Brain microvascular endothelial cell (primary cell): Measurements from ENCODE around the gene PSMF1.

Source experiments
- DNase-seq: peaks from one replicate; pipeline ENCODE4 v3.0.0-alpha.2; 2020
- H3K27ac ChIP-seq: fragments of 250-450 bp; sonication (Bioruptor Pico); 2 replicates; pipeline ENCODE4 v1.5.1; 2020; ENCODE audit warnings: mild to moderate bottlenecking, moderate library complexity
- H3K27me3 ChIP-seq: fragments of 250-450 bp; sonication (Bioruptor Pico); replicated peaks from 2 replicates; pipeline ENCODE4 v1.5.1; 2020; ENCODE audit warnings: mild to moderate bottlenecking
- H3K36me3 ChIP-seq: fragments of 250-450 bp; sonication (Bioruptor Pico); replicated peaks from 2 replicates; pipeline ENCODE4 v1.5.1; 2020; ENCODE audit warnings: mild to moderate bottlenecking
- H3K4me3 ChIP-seq: 2 replicates; pipeline ENCODE4 v1.5.1; 2011; ENCODE audit warnings: low read depth, mild to moderate bottlenecking, control low read depth, low read length, moderate library complexity
- in situ Hi-C: cut with HindIII; loops from 2 replicates; pipeline ENCODE4 v1.10.0; 2017; ENCODE audit warnings: low sequenced_read_pairs, low pct_ligation_motif_present
- TF ChIP-seq, protein P1 (sequence below): IDR thresholded peaks from 2 replicates; pipeline ENCODE4 v1.5.1; 2011; ENCODE audit warnings: low read depth, mild to moderate bottlenecking, moderate library complexity, low read length, control low read depth, inconsistent platforms; ENCODE audit errors: missing control alignments

Gene PSMF1

GRCh38 chr20:1112908-1113307 is 5.5 kb upstream of the PSMF1 start:
- Histone ChIP-seq H3K27me3 (no peaks in the 10 kb centered on the region), H3K27ac (no peak overlapping the region), H3K4me3 (no peak overlapping the region), H3K36me3 (no peaks in the 10 kb centered on the region)
- in situ Hi-C loops, result no loop called here
- TF ChIP-seq, protein P1, sequence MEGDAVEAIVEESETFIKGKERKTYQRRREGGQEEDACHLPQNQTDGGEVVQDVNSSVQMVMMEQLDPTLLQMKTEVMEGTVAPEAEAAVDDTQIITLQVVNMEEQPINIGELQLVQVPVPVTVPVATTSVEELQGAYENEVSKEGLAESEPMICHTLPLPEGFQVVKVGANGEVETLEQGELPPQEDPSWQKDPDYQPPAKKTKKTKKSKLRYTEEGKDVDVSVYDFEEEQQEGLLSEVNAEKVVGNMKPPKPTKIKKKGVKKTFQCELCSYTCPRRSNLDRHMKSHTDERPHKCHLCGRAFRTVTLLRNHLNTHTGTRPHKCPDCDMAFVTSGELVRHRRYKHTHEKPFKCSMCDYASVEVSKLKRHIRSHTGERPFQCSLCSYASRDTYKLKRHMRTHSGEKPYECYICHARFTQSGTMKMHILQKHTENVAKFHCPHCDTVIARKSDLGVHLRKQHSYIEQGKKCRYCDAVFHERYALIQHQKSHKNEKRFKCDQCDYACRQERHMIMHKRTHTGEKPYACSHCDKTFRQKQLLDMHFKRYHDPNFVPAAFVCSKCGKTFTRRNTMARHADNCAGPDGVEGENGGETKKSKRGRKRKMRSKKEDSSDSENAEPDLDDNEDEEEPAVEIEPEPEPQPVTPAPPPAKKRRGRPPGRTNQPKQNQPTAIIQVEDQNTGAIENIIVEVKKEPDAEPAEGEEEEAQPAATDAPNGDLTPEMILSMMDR, result no peak
- DNase-seq, result no peak

GRCh38 chr20:1118004-1118335 is 432 bp upstream of the PSMF1 start:
- Histone ChIP-seq H3K36me3 (no peaks in the 10 kb centered on the region), H3K27ac (peak overlapping the region; percentile 52), H3K27me3 (no peaks in the 10 kb centered on the region), H3K4me3 (peak overlapping the region; percentile 100)
- TF ChIP-seq, protein P1, result no peak
- in situ Hi-C loops, result no loop called here
- no peak for DNase-seq

DNA sequence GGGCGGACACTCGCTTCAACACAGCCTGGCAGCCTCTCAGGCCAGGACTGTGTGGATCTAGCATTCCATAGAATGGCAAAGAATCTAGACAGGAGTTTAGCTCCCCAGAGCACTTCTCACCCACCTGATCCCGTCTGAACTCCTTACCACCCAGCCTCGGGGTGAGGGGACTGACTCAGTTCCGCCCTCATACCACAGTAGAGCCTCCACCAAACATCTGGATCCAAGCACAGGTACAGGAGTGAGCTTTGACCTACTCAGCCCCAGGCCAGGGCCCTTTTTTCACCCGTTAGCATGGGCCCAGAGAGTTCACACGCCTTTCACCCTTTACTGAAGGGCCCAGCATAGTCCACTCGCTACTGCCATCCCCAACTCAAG is 715 bp downstream of the PSMF1 start:
- peak overlapping the region; percentile 100 for H3K4me3 ChIP-seq
- no peak for DNase-seq
- no peaks in the 10 kb centered on the region for H3K27me3 ChIP-seq
- H3K27ac ChIP-seq, result peak overlapping the region; percentile 74
- in situ Hi-C loops, result no loop called here
- H3K36me3 ChIP-seq, result no peaks in the 10 kb centered on the region
- TF ChIP-seq, protein P1, result no peak

DNA sequence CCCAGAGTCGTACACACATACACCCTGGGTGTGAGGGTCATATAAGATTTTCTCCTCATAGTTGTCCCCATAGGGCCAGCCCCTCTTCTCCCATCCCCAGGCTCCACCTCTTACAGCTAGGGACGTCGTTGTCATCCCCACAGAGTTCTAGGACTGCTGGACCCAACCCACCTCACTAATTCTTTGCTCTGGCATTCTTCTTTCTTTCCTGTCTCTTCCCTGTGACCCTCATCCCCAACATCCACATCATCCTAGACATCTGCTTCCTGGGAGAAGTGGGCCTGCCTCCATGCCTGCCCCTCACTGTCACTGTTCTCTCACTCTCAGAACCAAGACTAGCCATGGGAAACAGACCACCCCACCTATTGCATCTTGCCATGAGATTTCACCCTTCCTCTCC is 1.1 kb downstream of the PSMF1 start:
- in situ Hi-C loops, result no loop called here
- no peak for DNase-seq
- Histone ChIP-seq H3K36me3 (no peaks in the 10 kb centered on the region), H3K27me3 (no peaks in the 10 kb centered on the region), H3K4me3 (peak overlapping the region; percentile 100), H3K27ac (no peak overlapping the region)
- TF ChIP-seq, protein P1, result no peak

- TF ChIP-seq, protein P1, result no peak
- Histone ChIP-seq H3K36me3 (peaks cover 8% of the 10 kb centered on the region), H3K27me3 (no peaks in the 10 kb centered on the region), H3K27ac (no peak overlapping the region), H3K4me3 (no peak overlapping the region)
- DNase-seq, result no peak
- in situ Hi-C loops, result no loop called here
Observed at GRCh38 chr20:1121429-1121828, 3.0 kb downstream of the PSMF1 start.
